ENCODE data around the gene RGS3. TPM values are rescaled to one million over a fixed set of nuclear protein-coding genes. Genes with fewer than 3 reads are reported as not detected.

Gene RGS3
- total and polyA plus RNA-seq, 10 of the 15 experiments (the other 5 are each of a cell fraction or from before 2014, with no cell fraction given), result 2.9 to 138 (median 28.8) TPM

DNA sequence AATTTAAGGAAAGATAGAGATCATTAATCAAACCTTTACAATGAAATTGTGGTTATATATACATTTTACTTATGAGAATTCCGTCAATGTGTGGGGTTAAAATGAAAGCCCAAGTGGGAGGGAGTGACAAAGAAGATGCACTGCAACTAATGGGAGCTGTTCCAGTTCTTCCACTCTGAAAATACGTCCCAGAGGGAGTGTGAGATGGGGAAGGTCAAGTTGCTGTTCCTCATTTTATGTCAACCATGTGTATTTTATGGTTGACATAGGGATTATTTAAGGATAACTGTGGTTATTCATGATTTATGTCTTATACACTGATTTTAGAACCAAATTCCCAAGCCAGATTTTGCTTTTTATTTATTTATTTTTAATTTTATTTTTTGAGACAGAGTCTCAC is 14.2 kb upstream of the RGS3 start:
- TF ChIP-seq SPI1 (IDR thresholded peaks at IDR 0.05; ENCODE audit: borderline replicate concordance, insufficient read depth, low read depth, low read length) (peak; percentile 21; the same call in 1 of the 2 replicates), RFX5 (IDR thresholded peaks at IDR 0.05; ENCODE audit: low read depth, low read length) (no peak), IKZF1 (conservative IDR thresholded peaks at IDR 0.05) (no peak)
- no TSS peak for BruUV-seq (replicated peaks)

DNA sequence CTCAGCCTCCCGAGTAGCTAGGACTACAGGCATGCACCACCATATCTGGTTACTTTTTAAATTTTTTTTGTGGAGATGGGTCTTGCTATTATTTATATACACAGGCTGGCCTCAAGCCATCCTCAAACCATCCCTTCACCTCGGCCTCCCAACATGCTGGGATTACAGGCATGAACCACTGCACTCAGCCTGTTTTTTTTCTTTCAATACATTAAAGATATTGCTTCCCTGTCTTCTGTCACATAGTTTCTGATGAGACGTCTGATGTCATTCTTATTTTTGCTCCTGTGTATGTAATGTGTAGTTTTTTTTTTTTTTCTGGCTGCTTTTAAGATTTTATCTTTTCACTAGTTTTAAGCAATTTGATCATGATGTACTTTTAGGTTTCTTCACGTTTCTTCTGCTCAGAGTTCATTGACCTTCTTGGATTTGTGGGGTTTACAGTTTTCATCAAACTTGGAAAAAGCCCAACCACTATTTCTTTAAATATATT is 11.4 kb upstream of the RGS3 start:
- Histone ChIP-seq H3K36me3 (ENCODE audit: control insufficient read depth in 2 of 2, insufficient read depth in 2 of 2, low read length in 1 of 2) (no peaks in the 10 kb centered on the region), H3K27ac (ENCODE audit: control insufficient read depth, insufficient read depth) (no peak overlapping the region), H3K4me1 (ENCODE audit: control insufficient read depth, insufficient read depth, low read length) (peaks cover 9% of the 10 kb centered on the region), H3K4me3 (no peak overlapping the region), H3K9ac (ENCODE audit: control insufficient read depth, insufficient read depth, low read length) (no peak overlapping the region), H3K27me3 (replicated peaks in 1 of 2; ENCODE audit: control insufficient read depth in 2 of 2, insufficient read depth in 2 of 2, low read length in 1 of 2) (no peaks in the 10 kb centered on the region), H2AFZ (ENCODE audit: control insufficient read depth, low read depth, low read length) (no peak overlapping the region), H3K9me3 (replicated peaks; ENCODE audit: control insufficient read depth, insufficient read depth, low read length) (no peaks in the 10 kb centered on the region), H3K4me2 (ENCODE audit: control insufficient read depth, insufficient read depth) (no peak overlapping the region), H4K20me1 (ENCODE audit: control insufficient read depth, insufficient read depth) (no peaks in the 10 kb centered on the region), H3K79me2 (ENCODE audit: control insufficient read depth, insufficient read depth, low read length) (no peaks in the 10 kb centered on the region)
- no TSS peak for BruUV-seq (replicated peaks)
- FAIRE-seq (no peak), ATAC-seq (no peak), DNase-seq (ENCODE audit: low read depth, low spot score) (no peak)
- in situ Hi-C loops (cut with MboI) (loop anchor here (25.0 kb wide), 1 partner anchor 585 kb away; no protein-coding TSS in a partner anchor), intact Hi-C loops (cut with micrococcal nuclease; ENCODE audit: unreplicated experiment) (no loop called here)
- ChIA-PET POLR2A (no interaction called here), SMC1A (ENCODE audit: uncharacterized antibody, unreplicated experiment) (interaction anchor here (0.6 to 9.5 kb wide), 7 partner anchors 10 to 204 kb away, joined by 3 to 245 read pairs (median 9); no protein-coding TSS in a partner anchor), CTCF (interaction anchor here (0.9 to 10.1 kb wide), 6 partner anchors 40 to 201 kb away, joined by 3 to 384 read pairs (median 3); partner anchors contain the start of gene CDC26), RAD21 (ENCODE audit: unreplicated experiment) (interaction anchor here (0.8 to 10.1 kb wide), 5 partner anchors 71 to 203 kb away, joined by 3 to 247 read pairs (median 4); no protein-coding TSS in a partner anchor)
- TF ChIP-seq, protein P1, sequence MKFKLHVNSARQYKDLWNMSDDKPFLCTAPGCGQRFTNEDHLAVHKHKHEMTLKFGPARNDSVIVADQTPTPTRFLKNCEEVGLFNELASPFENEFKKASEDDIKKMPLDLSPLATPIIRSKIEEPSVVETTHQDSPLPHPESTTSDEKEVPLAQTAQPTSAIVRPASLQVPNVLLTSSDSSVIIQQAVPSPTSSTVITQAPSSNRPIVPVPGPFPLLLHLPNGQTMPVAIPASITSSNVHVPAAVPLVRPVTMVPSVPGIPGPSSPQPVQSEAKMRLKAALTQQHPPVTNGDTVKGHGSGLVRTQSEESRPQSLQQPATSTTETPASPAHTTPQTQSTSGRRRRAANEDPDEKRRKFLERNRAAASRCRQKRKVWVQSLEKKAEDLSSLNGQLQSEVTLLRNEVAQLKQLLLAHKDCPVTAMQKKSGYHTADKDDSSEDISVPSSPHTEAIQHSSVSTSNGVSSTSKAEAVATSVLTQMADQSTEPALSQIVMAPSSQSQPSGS (IDR thresholded peaks at IDR 0.05; ENCODE audit: low read length), result no peak
- TF ChIP-seq SREBF1 (IDR thresholded peaks at IDR 0.05; ENCODE audit: low read length), result no peak
- TF ChIP-seq IKZF1 (conservative IDR thresholded peaks at IDR 0.05), result no peak
- no peak for TF ChIP-seq SUPT20H (IDR thresholded peaks at IDR 0.05; ENCODE audit: borderline replicate concordance, control insufficient read depth, low read depth, low read length)
- no peak for TF ChIP-seq PML (IDR thresholded peaks at IDR 0.05; ENCODE audit: low read length)
- no peak for TF ChIP-seq NR2C2 (IDR thresholded peaks at IDR 0.05; ENCODE audit: borderline replicate concordance, control insufficient read depth, insufficient read length, low read depth)
- TF ChIP-seq RAD21 (IDR thresholded peaks at IDR 0.05; ENCODE audit: insufficient read depth, low read depth, low read length), result no peak
- no peak for TF ChIP-seq CBFB (IDR thresholded peaks at IDR 0.05; ENCODE audit: low read depth)
- WGBS (ENCODE audit: insufficient coverage, insufficient replicate concordance, low lambda C conversion rate, missing lambda C conversion rate), result 49% methylated on average over 4 of the region's 4 CpGs

More for the DNA sequence above, 14.2 kb upstream of the RGS3 start:
- ChIA-PET SMC1A (ENCODE audit: uncharacterized antibody, unreplicated experiment) (interaction anchor here (1.5 to 9.5 kb wide), 5 partner anchors 67 to 207 kb away, joined by 5 to 245 read pairs (median 93); no protein-coding TSS in a partner anchor), CTCF (interaction anchor here (9.4 to 10.1 kb wide), 2 partner anchors 137 to 204 kb away, joined by 306 to 384 read pairs; no protein-coding TSS in a partner anchor), POLR2A (interaction anchor here (0.5 to 0.9 kb wide), 2 partner anchors 114 to 204 kb away, joined by 3 read pairs; no protein-coding TSS in a partner anchor), RAD21 (ENCODE audit: unreplicated experiment) (interaction anchor here (1.4 to 10.1 kb wide), 2 partner anchors 142 to 206 kb away, joined by 3 to 247 read pairs; no protein-coding TSS in a partner anchor)
- Histone ChIP-seq H3K79me2 (ENCODE audit: control insufficient read depth, insufficient read depth, low read length) (no peaks in the 10 kb centered on the region), H3K27ac (ENCODE audit: control insufficient read depth, insufficient read depth) (no peak overlapping the region), H3K4me2 (ENCODE audit: control insufficient read depth, insufficient read depth) (no peak overlapping the region), H3K36me3 (ENCODE audit: control insufficient read depth in 2 of 2, insufficient read depth in 2 of 2, low read length in 1 of 2) (no peaks in the 10 kb centered on the region), H4K20me1 (ENCODE audit: control insufficient read depth, insufficient read depth) (no peaks in the 10 kb centered on the region), H3K4me1 (ENCODE audit: control insufficient read depth, insufficient read depth, low read length) (0 out of 2 replicates have a peak, but pooled peaks cover 1% of the 10 kb centered on the region), H2AFZ (ENCODE audit: control insufficient read depth, low read depth, low read length) (no peak overlapping the region), H3K9ac (ENCODE audit: control insufficient read depth, insufficient read depth, low read length) (no peak overlapping the region), H3K4me3 (no peak overlapping the region), H3K27me3 (replicated peaks in 1 of 2; ENCODE audit: control insufficient read depth in 2 of 2, insufficient read depth in 2 of 2, low read length in 1 of 2) (no peaks in the 10 kb centered on the region), H3K9me3 (replicated peaks; ENCODE audit: control insufficient read depth, insufficient read depth, low read length) (no peaks in the 10 kb centered on the region)
- intact Hi-C loops (cut with micrococcal nuclease; ENCODE audit: unreplicated experiment) (no loop called here), in situ Hi-C loops (cut with MboI) (loop anchor here (5.0 kb wide), 2 partner anchors 133 to 208 kb away; no protein-coding TSS in a partner anchor)
- DNase-seq (ENCODE audit: low read depth, low spot score) (no peak), FAIRE-seq (no peak), ATAC-seq (no peak)
- WGBS (ENCODE audit: insufficient coverage, insufficient replicate concordance, low lambda C conversion rate, missing lambda C conversion rate), result 0% methylated on average over 2 of the region's 2 CpGs

Measured in GM12878 (cell line).